Bronchial epithelial cell (primary cell): ENCODE measurements around the gene ITLN2. TPM values are rescaled to one million over a fixed set of nuclear protein-coding genes. Genes with fewer than 3 reads are reported as not detected.
"Not testable (repeated sequence)": the region's sequence is repeated elsewhere in the genome, so short reads cannot be mapped to it uniquely, and the experiment has no call there.

ENCODE experiments used
- DNase-seq: peaks from one replicate; pipeline ENCODE4 v3.0.0-alpha.2; 2010; ENCODE audit warnings: low read depth
- FAIRE-seq: peaks from 2 replicates; lab custom pipeline; 2011; peaks lifted over from hg19 to GRCh38; lab: Jason Lieb, UNC
- H3K27me3 ChIP-seq: 2 replicates; pipeline ENCODE4 v1.5.1; 2011; ENCODE audit warnings: low read length; ENCODE audit not compliant: control insufficient read depth, insufficient read depth
- H3K36me3 ChIP-seq: 2 replicates; pipeline ENCODE4 v1.5.1; 2011; ENCODE audit warnings: low read length; ENCODE audit not compliant: control insufficient read depth, insufficient read depth
- H3K4me3 ChIP-seq: 2 replicates; pipeline ENCODE4 v1.5.1; 2011; ENCODE audit warnings: mild to moderate bottlenecking, low read depth, low read length, control low read depth
- total RNA-seq: library from RNA; depleted of rRNA; stranded (reverse); fragments of >200 nt; gene quantifications from 2 replicates; pipeline ENCODE4 v1.2.1, GENCODE V29; 2014
- TF ChIP-seq, protein P1 (sequence below): IDR thresholded peaks from 2 replicates; pipeline ENCODE4 v1.5.1; 2011; ENCODE audit warnings: mild to moderate bottlenecking, moderate library complexity, low read length, control low read depth, inconsistent platforms; ENCODE audit not compliant: insufficient read depth, severe bottlenecking

The ITLN2 gene
- total RNA-seq, 1 donor from 2014 or later = 0.26 TPM

- FAIRE-seq = no peak
- H3K27me3 ChIP-seq = peaks cover 7% of the 10 kb centered on the region
These were observed 42.7 kb downstream of the ITLN2 start for GRCh38 chr1:160911925-160912324.

GRCh38 chr1:160911441-160911840 is 43.2 kb downstream of the ITLN2 start:
- DNase-seq (no peak), FAIRE-seq (no peak)
- Histone ChIP-seq H3K4me3 (no peak overlapping the region), H3K36me3 (no peaks in the 10 kb centered on the region), H3K27me3 (peaks cover 7% of the 10 kb centered on the region)
- TF ChIP-seq, protein P1, sequence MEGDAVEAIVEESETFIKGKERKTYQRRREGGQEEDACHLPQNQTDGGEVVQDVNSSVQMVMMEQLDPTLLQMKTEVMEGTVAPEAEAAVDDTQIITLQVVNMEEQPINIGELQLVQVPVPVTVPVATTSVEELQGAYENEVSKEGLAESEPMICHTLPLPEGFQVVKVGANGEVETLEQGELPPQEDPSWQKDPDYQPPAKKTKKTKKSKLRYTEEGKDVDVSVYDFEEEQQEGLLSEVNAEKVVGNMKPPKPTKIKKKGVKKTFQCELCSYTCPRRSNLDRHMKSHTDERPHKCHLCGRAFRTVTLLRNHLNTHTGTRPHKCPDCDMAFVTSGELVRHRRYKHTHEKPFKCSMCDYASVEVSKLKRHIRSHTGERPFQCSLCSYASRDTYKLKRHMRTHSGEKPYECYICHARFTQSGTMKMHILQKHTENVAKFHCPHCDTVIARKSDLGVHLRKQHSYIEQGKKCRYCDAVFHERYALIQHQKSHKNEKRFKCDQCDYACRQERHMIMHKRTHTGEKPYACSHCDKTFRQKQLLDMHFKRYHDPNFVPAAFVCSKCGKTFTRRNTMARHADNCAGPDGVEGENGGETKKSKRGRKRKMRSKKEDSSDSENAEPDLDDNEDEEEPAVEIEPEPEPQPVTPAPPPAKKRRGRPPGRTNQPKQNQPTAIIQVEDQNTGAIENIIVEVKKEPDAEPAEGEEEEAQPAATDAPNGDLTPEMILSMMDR = no peak

More at GRCh38 chr1:160911925-160912324, 42.7 kb downstream of the ITLN2 start:
- H3K36me3 ChIP-seq = no peaks in the 10 kb centered on the region
- TF ChIP-seq, protein P1 = no peak
- DNase-seq = no peak
- H3K4me3 ChIP-seq = no peak overlapping the region

DNA sequence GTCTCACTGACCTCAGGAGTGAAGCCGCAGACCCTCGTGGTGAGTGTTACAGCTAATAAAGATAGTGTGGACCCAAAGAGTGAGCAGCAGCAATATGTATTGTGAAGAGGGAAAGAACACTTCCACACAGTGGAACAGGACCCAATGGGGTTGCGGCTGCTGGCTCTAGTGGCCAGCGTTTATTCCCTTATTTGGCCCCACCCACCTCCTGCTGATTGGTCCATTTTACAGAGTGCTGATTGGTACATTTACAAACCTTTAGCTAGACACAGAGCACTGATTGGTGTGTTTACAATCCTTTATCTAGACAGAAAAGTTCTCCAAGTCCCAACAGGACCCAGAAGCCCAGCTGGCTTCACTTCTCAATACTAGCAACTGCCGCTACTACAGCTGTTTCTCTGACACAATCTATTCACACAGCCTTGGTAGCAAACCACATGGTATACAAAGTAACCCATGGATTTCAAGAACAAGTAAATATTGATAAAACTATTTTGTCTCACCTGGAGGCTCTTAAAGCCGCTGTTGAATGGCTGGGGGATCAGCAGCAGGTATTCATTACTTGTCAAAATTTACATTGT is 44.3 kb downstream of the ITLN2 start:
- Histone ChIP-seq H3K36me3 (no peaks in the 10 kb centered on the region), H3K27me3 (peaks cover 7% of the 10 kb centered on the region), H3K4me3 (no peak overlapping the region)
- no peak for DNase-seq
- TF ChIP-seq, protein P1 = no peak
- no peak for FAIRE-seq

- DNase-seq (no peak), FAIRE-seq (no peak)
- TF ChIP-seq, protein P1 = no peak
- Histone ChIP-seq H3K27me3 (peaks cover 7% of the 10 kb centered on the region), H3K36me3 (no peaks in the 10 kb centered on the region), H3K4me3 (no peak overlapping the region)
These were observed 46.6 kb downstream of the ITLN2 start for GRCh38 chr1:160907976-160908375.

DNA sequence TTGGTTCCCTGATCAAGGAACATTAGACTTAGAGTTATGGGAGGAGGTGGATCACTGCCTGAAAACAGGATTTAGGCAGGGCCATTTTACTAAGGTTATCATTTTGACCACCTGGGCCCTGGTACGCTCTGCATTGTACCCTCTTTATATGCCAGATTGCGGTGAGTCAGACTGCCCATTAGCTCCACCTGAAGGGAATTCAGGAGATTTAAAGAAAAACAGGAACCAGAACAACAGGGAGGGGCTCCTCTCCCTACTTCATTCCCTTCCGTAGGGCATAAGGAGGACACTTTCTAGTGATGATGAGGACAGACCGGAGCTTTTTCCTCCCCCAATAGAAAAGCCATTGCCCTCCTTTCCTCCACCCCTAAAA is 49.0 kb downstream of the ITLN2 start:
- FAIRE-seq (no peak), DNase-seq (no peak)
- Histone ChIP-seq H3K4me3 (no peak overlapping the region), H3K27me3 (no peaks in the 10 kb centered on the region), H3K36me3 (no peaks in the 10 kb centered on the region)
- TF ChIP-seq, protein P1 = no peak

DNA sequence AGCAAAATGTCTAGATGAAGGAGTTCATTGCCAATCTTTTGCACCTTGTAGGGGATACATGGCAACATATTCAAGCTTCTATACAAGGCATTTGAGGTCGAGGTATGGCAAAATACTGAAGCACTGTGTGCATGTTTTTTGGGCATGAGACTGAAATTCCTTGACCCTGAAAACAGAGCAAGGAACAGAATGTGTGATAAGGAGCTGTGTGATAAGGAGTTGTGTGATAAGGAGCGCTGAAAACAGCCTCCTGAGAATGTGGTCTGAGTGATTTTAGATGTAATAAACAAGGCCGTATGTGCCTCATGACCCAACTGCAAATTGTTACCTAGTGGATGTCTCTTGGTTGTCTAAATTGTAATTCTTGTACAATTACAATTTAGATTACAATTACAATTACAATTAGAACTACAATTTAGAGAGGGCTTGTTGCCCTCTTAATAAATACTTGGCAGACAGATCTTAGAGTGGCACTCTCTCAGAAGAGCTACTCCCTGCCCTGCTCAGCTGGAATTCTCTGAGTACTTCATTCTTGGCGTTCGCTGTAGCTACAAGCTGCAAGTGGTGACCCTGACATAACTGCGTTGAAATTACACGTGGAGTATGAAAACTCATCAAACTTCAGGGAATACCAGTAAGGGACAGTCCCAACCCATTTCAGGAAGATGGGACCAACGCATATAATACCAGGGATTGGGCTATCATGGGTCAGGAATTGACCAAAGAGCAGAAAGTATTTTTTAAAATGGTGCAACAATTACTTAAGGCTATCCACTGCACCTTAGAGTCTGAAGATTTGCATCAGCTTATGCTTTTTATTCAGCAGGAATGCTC is 49.6 kb downstream of the ITLN2 start:
- Histone ChIP-seq H3K36me3 (no peaks in the 10 kb centered on the region), H3K4me3 (no peak overlapping the region), H3K27me3 (no peaks in the 10 kb centered on the region)
- TF ChIP-seq, protein P1 = no peak
- DNase-seq (no peak), FAIRE-seq (no peak)

GRCh38 chr1:160902251-160902650 is 52.4 kb downstream of the ITLN2 start:
- H3K36me3 ChIP-seq, H3K27me3 ChIP-seq, DNase-seq, FAIRE-seq, H3K4me3 ChIP-seq: not testable (repeated sequence)
